Body of pancreas (tissue), 4 donors: ENCODE results near the gene FBXO40. TPM values are rescaled to one million over a fixed set of nuclear protein-coding genes. Genes with fewer than 3 reads are reported as not detected.

Experiments used
- ATAC-seq: fragments of 150-250 bp; one replicate; pipeline ENCODE4 v1.9.1; 2016
- DNase-seq, 4 donors: peaks; one replicate each; pipeline ENCODE4 v3.0.0-alpha.2; 2019
- H3K27ac ChIP-seq, 4 donors: fragments of 200-600 bp; sonication (generic); 1 replicate in 3 of 4; 2 replicates in 1 of 4; pipeline versions ENCODE4 v1.5.1 to v1.6.1; 2016 to 2019; ENCODE audit warnings: mild to moderate bottlenecking in 1 of 4, mixed read lengths in 1 of 4, moderate library complexity in 1 of 4
- H3K27me3 ChIP-seq, 2 donors: fragments of 200-600 bp; sonication (generic); one replicate each; pipeline ENCODE4 v1.6.0; 2016; ENCODE audit warnings: mild to moderate bottlenecking in 1 of 2
- H3K36me3 ChIP-seq, 2 donors: fragments of 200-600 bp; sonication (generic); replicated peaks in 1 of 2; 2 replicates each; pipeline ENCODE4 v1.5.1; 2016; ENCODE audit warnings: low read depth in 2 of 2; ENCODE audit not compliant: insufficient read depth in 1 of 2
- H3K4me1 ChIP-seq: fragments of 200-600 bp; sonication (generic); one replicate; pipeline ENCODE4 v1.6.0; 2016
- H3K4me3 ChIP-seq, 2 donors: fragments of 200-600 bp; sonication (generic); 1 replicate in 1 of 2; 2 replicates in 1 of 2; pipeline ENCODE4 v1.5.1; 2016 to 2019
- H3K9me3 ChIP-seq, 3 donors: fragments of 200-600 bp; sonication (generic); 1 replicate in 2 of 3; 2 replicates in 1 of 3; pipeline ENCODE4 v1.5.1; 2016
- CTCF ChIP-seq, 7 experiments: fragments of 450-650 bp in 4 of 7; fragments of 200-600 bp in 3 of 7; sonication (generic) in 3 of 7; IDR thresholded peaks; one replicate each; pipeline ENCODE4 v1.5.1; 2016 to 2019; ENCODE audit warnings: antibody characterized with exemption in 7 of 7
- POLR2A ChIP-seq, 3 donors: fragments of 450-650 bp; IDR thresholded peaks; one replicate each; pipeline ENCODE4 v1.6.1; 2016; ENCODE audit warnings: antibody characterized with exemption in 3 of 3, mild to moderate bottlenecking in 2 of 3
- WGBS, 2 donors: methylation state at CpG; one replicate each; pipeline ENCODE4 v1.1.5; 2017; 5-methylcytosine and 5-hydroxymethylcytosine counted together
- intact Hi-C: fragments of 100-400 bp; cut with DNase I; formaldehyde crosslinking; loops from one replicate; pipeline ENCODE4 v1.15.1; 2023
- total RNA-seq, 2 donors: library from RNA; depleted of rRNA; stranded (reverse); fragments of >200 nt; gene quantifications; one replicate each; pipeline ENCODE4 v1.1.0, GENCODE V29; 2016

FBXO40 gene
- total RNA-seq = not detected

GRCh38 chr3:121592856-121593702 is at the start of gene FBXO40:
Gene FBXO40, plus strand, starts transcription at chr3:121593379. Its CDS starts 27,197 bp downstream, at chr3:121620576.
- Histone ChIP-seq H3K4me1 (no peaks in the 10 kb centered on the region), H3K36me3 (no peaks in the 10 kb centered on the region), H3K4me3 (no peak within 1 kb of the TSS), H3K27ac (no peak within 1 kb of the TSS), H3K9me3 (no peaks in the 10 kb centered on the region), H3K27me3 (no peaks in the 10 kb centered on the region)
- peak; percentile 60 for ATAC-seq
- WGBS, 2 donors = 33 to 34% methylated on average over 11 of the region's 11 CpGs
- peak; percentile 18 to 53 (median 35) for DNase-seq
- TF ChIP-seq POLR2A (IDR thresholded peaks at IDR 0.05) (no peak), CTCF (IDR thresholded peaks at IDR 0.05) (no peak)
- intact Hi-C loops = no loop called here

GRCh38 chr3:121545049-121545573 is 48.1 kb upstream of the FBXO40 start:
- H3K27ac ChIP-seq = no peak overlapping the region

GRCh38 chr3:121545574-121546455 is 47.4 kb upstream of the FBXO40 start, which contains the start of gene POLQ:
Gene POLQ, minus strand, starts transcription at chr3:121545988. Its CDS starts 111 bp downstream, at chr3:121545877.
- Histone ChIP-seq H3K27me3 (no peaks in the 10 kb centered on the region), H3K4me1 (peaks cover 5% of the 10 kb centered on the region), H3K4me3 (peak within 1 kb of the TSS; percentile 2 to 13), H3K27ac (peak within 1 kb of the TSS; percentile 29 to 82 (median 58)), H3K9me3 (no peaks in the 10 kb centered on the region), H3K36me3 (no peaks in the 10 kb centered on the region)
- intact Hi-C loops = no loop called here
- TF ChIP-seq POLR2A (IDR thresholded peaks at IDR 0.05) (peak in 2 of 3 donors; percentile 44 to 61), CTCF (IDR thresholded peaks at IDR 0.05) (peak in 1 of 7 experiments; percentile 5)
- WGBS, 2 donors = 0% methylated on average over 15 to 42 of the region's 42 CpGs
- ATAC-seq (peak; percentile 98), DNase-seq (peak; percentile 90 to 94 (median 92))

More at GRCh38 chr3:121545049-121545573, 48.1 kb upstream of the FBXO40 start:
- peaks cover 5% of the 10 kb centered on the region for H3K4me1 ChIP-seq
- TF ChIP-seq CTCF (IDR thresholded peaks at IDR 0.05) (no peak), POLR2A (IDR thresholded peaks at IDR 0.05) (no peak)
- H3K4me3 ChIP-seq = no peak overlapping the region
- 2% methylated on average over 17 to 18 of the region's 18 CpGs for WGBS, 2 donors
- DNase-seq (no peak), ATAC-seq (no peak)
- H3K27me3 ChIP-seq = no peaks in the 10 kb centered on the region
- no peaks in the 10 kb centered on the region for H3K36me3 ChIP-seq
- intact Hi-C loops = no loop called here
- H3K9me3 ChIP-seq = no peaks in the 10 kb centered on the region

GRCh38 chr3:121552379-121552778 is 40.8 kb upstream of the FBXO40 start:
- intact Hi-C loops = no loop called here
- DNase-seq = no peak
- ATAC-seq = no peak
- no peaks in the 10 kb centered on the region for H3K27me3 ChIP-seq
- TF ChIP-seq CTCF (IDR thresholded peaks at IDR 0.05) = no peak
- no peak for TF ChIP-seq POLR2A (IDR thresholded peaks at IDR 0.05)
- H3K9me3 ChIP-seq = no peaks in the 10 kb centered on the region
- WGBS, 2 donors = 34 to 35% methylated on average over 4 of the region's 4 CpGs
- no peak overlapping the region for H3K27ac ChIP-seq
- no peaks in the 10 kb centered on the region for H3K36me3 ChIP-seq
- H3K4me1 ChIP-seq = no peaks in the 10 kb centered on the region
- no peak overlapping the region for H3K4me3 ChIP-seq
